Thoracic aorta (tissue), 2 donors: Measurements from ENCODE around the gene HPCAL1. TPM values are rescaled to one million over a fixed set of nuclear protein-coding genes. Genes with fewer than 3 reads are reported as not detected.

Experiments used
- ATAC-seq: fragments of 150-250 bp; one replicate; pipeline ENCODE4 v1.8.0; 2017; ENCODE audit warnings: low read depth; ENCODE audit not compliant: insufficient number of reproducible peaks, low FRiP score
- DNase-seq: peaks from one replicate; pipeline ENCODE4 v3.0.0-alpha.2; 2020; ENCODE audit warnings: low spot score
- H3K27ac ChIP-seq, 2 donors: fragments of 200-600 bp; sonication (generic); 1 replicate in 1 of 2; 2 replicates in 1 of 2; pipeline ENCODE4 v1.5.1; 2016; ENCODE audit warnings: mild to moderate bottlenecking in 2 of 2, moderate library complexity in 2 of 2
- H3K27me3 ChIP-seq: fragments of 200-600 bp; sonication (generic); replicated peaks from 2 replicates; pipeline ENCODE4 v1.6.0; 2016; ENCODE audit warnings: mild to moderate bottlenecking; ENCODE audit not compliant: insufficient read depth
- H3K36me3 ChIP-seq: fragments of 200-600 bp; sonication (generic); one replicate; pipeline ENCODE4 v1.5.1; 2016
- H3K4me1 ChIP-seq, 2 donors: fragments of 200-600 bp; sonication (generic); 1 replicate in 1 of 2; 2 replicates in 1 of 2; pipeline versions ENCODE4 v1.5.1 to v1.6.0; 2016; ENCODE audit warnings: low read depth in 2 of 2, mild to moderate bottlenecking in 1 of 2; ENCODE audit not compliant: control insufficient read depth in 1 of 2
- H3K4me3 ChIP-seq: fragments of 200-600 bp; sonication (generic); 2 replicates; pipeline ENCODE4 v1.5.1; 2016; ENCODE audit warnings: mild to moderate bottlenecking
- H3K9me3 ChIP-seq: fragments of 200-600 bp; sonication (generic); 2 replicates; pipeline ENCODE4 v1.5.1; 2016
- total RNA-seq, 2 donors: library from RNA; depleted of rRNA; stranded (reverse); fragments of >200 nt; gene quantifications; one replicate each; pipeline versions ENCODE4 v1.1.0 to v1.2.3, GENCODE V29; 2016
- TF ChIP-seq, protein P1 (sequence below): fragments of 200-600 bp; sonication (generic); IDR thresholded peaks from one replicate; pipeline ENCODE4 v1.5.1; 2019; ENCODE audit warnings: antibody characterized with exemption

Gene HPCAL1
- total RNA-seq, 2 donors from 2014 or later: 34.6 to 50.2 TPM

DNA sequence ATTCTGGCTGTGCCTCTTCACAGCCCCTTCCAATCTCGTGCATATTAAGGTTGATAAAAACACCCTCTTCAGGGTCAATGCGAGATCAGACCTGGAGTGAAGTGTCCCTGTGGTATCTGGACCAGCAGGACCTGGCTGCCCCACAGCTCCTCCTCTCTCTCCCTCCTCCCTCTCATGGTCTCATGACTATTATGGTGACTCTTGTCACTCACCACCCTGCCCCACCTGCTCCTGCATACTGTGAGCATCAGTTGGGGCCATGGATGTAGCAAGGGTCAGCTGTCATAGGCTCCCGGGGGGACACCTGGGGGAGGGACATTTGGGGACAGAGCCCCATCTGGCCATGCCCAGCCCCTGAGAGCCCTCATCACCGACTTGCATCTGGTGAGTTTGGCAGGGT, 95.2 kb downstream of the HPCAL1 start:
- Histone ChIP-seq H3K9me3 (no peaks in the 10 kb centered on the region), H3K4me3 (no peak overlapping the region), H3K27me3 (no peaks in the 10 kb centered on the region), H3K4me1 (peaks cover 0 to 8% of the 10 kb centered on the region in 2 donors), H3K36me3 (no peaks in the 10 kb centered on the region), H3K27ac (no peak overlapping the region)
- ATAC-seq (no peak), DNase-seq (no peak)
- TF ChIP-seq, protein P1, sequence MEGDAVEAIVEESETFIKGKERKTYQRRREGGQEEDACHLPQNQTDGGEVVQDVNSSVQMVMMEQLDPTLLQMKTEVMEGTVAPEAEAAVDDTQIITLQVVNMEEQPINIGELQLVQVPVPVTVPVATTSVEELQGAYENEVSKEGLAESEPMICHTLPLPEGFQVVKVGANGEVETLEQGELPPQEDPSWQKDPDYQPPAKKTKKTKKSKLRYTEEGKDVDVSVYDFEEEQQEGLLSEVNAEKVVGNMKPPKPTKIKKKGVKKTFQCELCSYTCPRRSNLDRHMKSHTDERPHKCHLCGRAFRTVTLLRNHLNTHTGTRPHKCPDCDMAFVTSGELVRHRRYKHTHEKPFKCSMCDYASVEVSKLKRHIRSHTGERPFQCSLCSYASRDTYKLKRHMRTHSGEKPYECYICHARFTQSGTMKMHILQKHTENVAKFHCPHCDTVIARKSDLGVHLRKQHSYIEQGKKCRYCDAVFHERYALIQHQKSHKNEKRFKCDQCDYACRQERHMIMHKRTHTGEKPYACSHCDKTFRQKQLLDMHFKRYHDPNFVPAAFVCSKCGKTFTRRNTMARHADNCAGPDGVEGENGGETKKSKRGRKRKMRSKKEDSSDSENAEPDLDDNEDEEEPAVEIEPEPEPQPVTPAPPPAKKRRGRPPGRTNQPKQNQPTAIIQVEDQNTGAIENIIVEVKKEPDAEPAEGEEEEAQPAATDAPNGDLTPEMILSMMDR: no peak

GRCh38 chr2:10398496-10398895, 95.8 kb downstream of the HPCAL1 start:
- H3K4me1 ChIP-seq: peaks cover 0 to 10% of the 10 kb centered on the region in 2 donors
- ATAC-seq: no peak
- TF ChIP-seq, protein P1: no peak

GRCh38 chr2:10399358-10399757, 96.7 kb downstream of the HPCAL1 start:
- ATAC-seq (no peak), DNase-seq (no peak)
- H3K4me3 ChIP-seq: no peak overlapping the region
- no peak overlapping the region for H3K27ac ChIP-seq
- TF ChIP-seq, protein P1: no peak
- H3K27me3 ChIP-seq: no peaks in the 10 kb centered on the region
- H3K4me1 ChIP-seq: peaks cover 3 to 18% of the 10 kb centered on the region in 2 donors
- H3K9me3 ChIP-seq: no peaks in the 10 kb centered on the region
- no peaks in the 10 kb centered on the region for H3K36me3 ChIP-seq

More at GRCh38 chr2:10398496-10398895, 95.8 kb downstream of the HPCAL1 start:
- Histone ChIP-seq H3K27me3 (no peaks in the 10 kb centered on the region), H3K36me3 (no peaks in the 10 kb centered on the region), H3K9me3 (no peaks in the 10 kb centered on the region), H3K27ac (no peak overlapping the region), H3K4me3 (no peak overlapping the region)
- no peak for DNase-seq

DNA sequence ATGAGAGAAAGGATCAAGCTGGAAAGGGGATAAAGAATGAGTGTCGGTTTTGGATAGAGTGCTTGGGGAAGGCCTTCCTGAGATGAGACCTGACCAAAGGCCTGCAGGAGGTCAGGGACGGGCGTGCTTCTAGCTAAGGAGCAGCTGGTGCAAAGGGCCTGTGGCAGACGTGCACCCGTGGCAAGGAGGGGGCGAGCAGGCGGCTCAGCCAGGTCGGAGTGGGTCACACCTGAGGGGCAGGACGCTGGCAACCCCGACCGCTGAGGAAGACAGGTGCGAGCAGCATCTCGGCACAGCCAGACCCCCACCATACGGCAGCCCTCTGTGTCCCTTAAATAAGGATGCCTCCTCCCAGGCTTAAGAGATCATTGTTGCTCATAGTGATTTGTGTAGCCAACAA, 97.3 kb downstream of the HPCAL1 start:
- Histone ChIP-seq H3K4me3 (no peak overlapping the region), H3K36me3 (no peaks in the 10 kb centered on the region), H3K9me3 (no peaks in the 10 kb centered on the region), H3K4me1 (peaks cover 10 to 25% of the 10 kb centered on the region in 2 donors), H3K27me3 (no peaks in the 10 kb centered on the region), H3K27ac (peak overlapping the region in 1 of 2 donors; percentile 14)
- DNase-seq (no peak), ATAC-seq (no peak)
- TF ChIP-seq, protein P1: no peak

DNA sequence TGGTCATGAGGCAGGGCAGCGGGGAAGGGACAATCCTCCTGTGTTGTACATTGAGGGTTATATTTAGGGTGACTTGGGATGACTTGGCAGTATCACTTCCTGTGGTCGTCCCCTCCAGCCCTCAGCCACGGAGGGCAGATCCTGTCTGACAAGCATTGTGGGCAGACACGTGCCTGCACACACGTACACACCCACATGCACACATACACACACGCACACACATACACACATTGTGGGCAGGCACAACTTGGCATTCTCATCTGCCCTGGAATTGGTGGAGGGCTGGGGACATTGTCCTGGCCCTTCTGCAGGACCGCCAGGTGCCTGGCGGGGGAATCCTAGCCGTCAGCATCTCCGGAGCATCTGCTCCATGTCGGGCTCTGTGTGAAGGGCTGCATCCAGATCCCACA, 97.9 kb downstream of the HPCAL1 start:
- H3K36me3 ChIP-seq: no peaks in the 10 kb centered on the region
- H3K4me1 ChIP-seq: peaks cover 12 to 28% of the 10 kb centered on the region in 2 donors
- TF ChIP-seq, protein P1: no peak
- H3K9me3 ChIP-seq: no peaks in the 10 kb centered on the region
- ATAC-seq (no peak), DNase-seq (no peak)
- no peak overlapping the region for H3K27ac ChIP-seq
- no peak overlapping the region for H3K4me3 ChIP-seq
- H3K27me3 ChIP-seq: no peaks in the 10 kb centered on the region
